ENCODE measurements around the gene MET. TPM values are rescaled to one million over a fixed set of nuclear protein-coding genes. Genes with fewer than 3 reads are reported as not detected.
A peak's percentile ranks its signal among the peaks of the same experiment; 100 is the strongest.

The MET gene
- polyA plus RNA-seq, 2 of the 4 experiments (the other 2 are of a cell fraction), result 72.3 to 165 TPM

DNA sequence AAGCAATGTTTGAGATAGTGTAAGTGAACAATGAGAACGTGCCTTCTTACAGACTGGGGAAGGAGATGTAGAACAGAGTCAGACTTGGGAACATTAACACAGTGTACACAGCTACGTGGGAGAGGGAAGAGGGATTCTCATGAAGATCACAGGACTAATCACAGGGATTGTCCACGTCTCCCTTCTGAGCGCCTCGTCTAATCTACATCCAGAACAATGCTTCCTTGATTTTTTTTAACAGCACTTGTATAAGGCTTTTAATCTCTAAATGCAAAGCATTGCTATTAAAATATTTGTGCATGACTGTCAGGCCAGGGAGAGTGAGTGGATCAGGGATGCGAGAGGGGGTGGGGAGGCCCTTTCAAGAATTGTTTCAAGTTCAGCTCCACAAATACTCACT is 62.7 kb downstream of the MET start (continued):
- no peak for TF ChIP-seq REST (IDR thresholded peaks at IDR 0.05)
- TF ChIP-seq MAZ (IDR thresholded peaks at IDR 0.05; ENCODE audit: borderline replicate concordance, low read depth, low read length), result no peak
- no peak for TF ChIP-seq JUNB (IDR thresholded peaks at IDR 0.05)
- TF ChIP-seq PHF8 (IDR thresholded peaks at IDR 0.05; ENCODE audit: borderline replicate concordance, low read depth), result no peak
- TF ChIP-seq POLR2AphosphoS2 (conservative IDR thresholded peaks at IDR 0.05; ENCODE audit: low read length), result no peak

DNA sequence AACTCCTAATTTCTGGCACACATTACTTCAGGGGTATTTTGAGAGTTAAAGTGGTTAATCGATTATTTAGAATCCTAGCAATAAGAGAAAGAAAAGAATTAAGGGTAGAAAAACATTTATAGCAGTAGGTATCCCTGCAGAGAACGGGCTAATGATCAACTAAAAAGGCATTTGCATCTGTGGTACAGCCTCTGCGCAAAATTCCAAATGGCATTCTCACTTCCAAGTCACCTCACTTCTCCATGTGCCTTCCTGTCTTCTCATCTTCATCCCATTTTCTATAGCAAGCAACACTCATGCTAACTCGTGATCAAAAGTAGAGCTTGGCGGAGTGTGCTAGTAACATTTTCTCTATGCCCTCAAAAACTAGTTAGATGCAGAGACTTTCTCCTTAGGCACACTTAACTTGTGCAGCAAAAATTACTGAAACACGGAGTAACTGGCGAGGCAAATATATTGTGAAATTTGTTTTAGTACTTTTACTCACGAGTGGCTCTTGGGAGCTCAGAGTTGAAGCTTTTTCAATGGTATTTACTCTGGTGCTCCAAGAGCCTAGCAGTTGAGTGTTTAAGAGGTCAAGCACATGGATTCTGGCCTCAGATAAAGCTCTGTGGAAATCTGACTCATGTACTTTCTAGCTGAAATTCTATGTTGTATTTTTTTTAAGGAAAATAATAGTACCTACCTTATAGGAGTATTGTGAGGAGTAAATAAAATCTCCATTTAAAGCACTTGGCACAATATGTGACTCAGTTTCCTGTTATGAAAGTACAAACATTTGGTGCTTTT is 65.1 kb downstream of the MET start:
- 80% methylated on average over 8 of the region's 8 CpGs for WGBS (ENCODE audit: missing lambda C conversion rate)
- no peak for FAIRE-seq

DNA sequence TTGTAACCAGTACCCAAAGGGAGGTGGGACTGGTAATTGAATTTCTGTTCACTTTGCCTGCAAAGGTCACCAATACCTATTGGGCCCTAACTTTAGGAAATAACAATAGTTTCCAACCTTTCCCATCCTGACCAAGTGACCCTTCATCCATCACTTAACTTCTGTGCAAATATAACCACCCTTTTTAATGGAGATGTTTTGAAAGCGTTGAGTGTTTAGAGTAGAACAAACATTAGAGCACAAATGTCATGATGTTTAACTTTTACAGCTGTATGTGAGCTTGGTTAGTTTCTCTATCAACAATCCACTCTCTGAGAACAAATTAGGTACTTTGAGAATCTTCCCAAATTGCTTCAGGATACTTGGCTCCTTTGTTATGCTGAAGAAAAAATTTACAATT is 66.4 kb downstream of the MET start:
- ChIA-PET CTCF (interaction anchor here (1.0 to 1.5 kb wide), 4 partner anchors 11 to 67 kb away, joined by 3 to 4 read pairs (median 4); partner anchors contain the start of gene MET), POLR2A (no interaction called here)
- FAIRE-seq (no peak), DNase-seq (ENCODE audit: low read depth in 1 of 2, low spot score in 1 of 2) (no peak), ATAC-seq (no peak)
- WGBS (ENCODE audit: missing lambda C conversion rate), result 48% methylated on average over 1 of the region's 1 CpG
- no peaks in the 10 kb centered on the region for H3K9me3 ChIP-seq
- no peak overlapping the region for H3K4me3 ChIP-seq
- 0 out of 3 replicates have a peak overlapping the region, but pooled peaks have one; percentile 9 for H3K4me2 ChIP-seq
- no peak for TF ChIP-seq ATOH8 (CRISPR knock-in tag; IDR thresholded peaks at IDR 0.05; ENCODE audit: low read depth)
- H3K27ac ChIP-seq, result no peak overlapping the region
- H3K4me1 ChIP-seq, result peaks cover 51% of the 10 kb centered on the region

More for the DNA sequence above, 65.1 kb downstream of the MET start:
- ChIA-PET CTCF (interaction anchor here (0.6 to 1.5 kb wide), 4 partner anchors 29 to 312 kb away, joined by 3 to 4 read pairs (median 4); partner anchors contain the start of gene MET), POLR2A (no interaction called here)
- H3K27ac ChIP-seq, result 0 out of 6 replicates have a peak overlapping the region, but pooled peaks of 1 of the 2 experiments have one; percentile 23
- TF ChIP-seq KDM1A (IDR thresholded peaks at IDR 0.05; ENCODE audit: low read depth), result no peak
- TF ChIP-seq, protein P1, sequence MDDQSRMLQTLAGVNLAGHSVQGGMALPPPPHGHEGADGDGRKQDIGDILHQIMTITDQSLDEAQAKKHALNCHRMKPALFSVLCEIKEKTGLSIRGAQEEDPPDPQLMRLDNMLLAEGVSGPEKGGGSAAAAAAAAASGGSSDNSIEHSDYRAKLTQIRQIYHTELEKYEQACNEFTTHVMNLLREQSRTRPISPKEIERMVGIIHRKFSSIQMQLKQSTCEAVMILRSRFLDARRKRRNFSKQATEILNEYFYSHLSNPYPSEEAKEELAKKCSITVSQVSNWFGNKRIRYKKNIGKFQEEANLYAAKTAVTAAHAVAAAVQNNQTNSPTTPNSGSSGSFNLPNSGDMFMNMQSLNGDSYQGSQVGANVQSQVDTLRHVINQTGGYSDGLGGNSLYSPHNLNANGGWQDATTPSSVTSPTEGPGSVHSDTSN (IDR thresholded peaks at IDR 0.05), result no peak
- TF ChIP-seq HEYL (CRISPR knock-in tag; IDR thresholded peaks at IDR 0.05), result no peak
- TF ChIP-seq, protein P2, sequence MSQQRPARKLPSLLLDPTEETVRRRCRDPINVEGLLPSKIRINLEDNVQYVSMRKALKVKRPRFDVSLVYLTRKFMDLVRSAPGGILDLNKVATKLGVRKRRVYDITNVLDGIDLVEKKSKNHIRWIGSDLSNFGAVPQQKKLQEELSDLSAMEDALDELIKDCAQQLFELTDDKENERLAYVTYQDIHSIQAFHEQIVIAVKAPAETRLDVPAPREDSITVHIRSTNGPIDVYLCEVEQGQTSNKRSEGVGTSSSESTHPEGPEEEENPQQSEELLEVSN (IDR thresholded peaks at IDR 0.05; ENCODE audit: borderline replicate concordance, low read depth), result no peak
- TF ChIP-seq FOSL2 (IDR thresholded peaks at IDR 0.05), result no peak
- TF ChIP-seq FOSL2 (CRISPR knock-in tag; IDR thresholded peaks at IDR 0.05), result no peak
- H3K4me3 ChIP-seq, result no peak overlapping the region
- no peak for DNase-seq (ENCODE audit: low read depth in 1 of 2, low spot score in 1 of 2)
- H3K9me3 ChIP-seq, result no peaks in the 10 kb centered on the region
- H3K4me1 ChIP-seq, result peaks cover 63% of the 10 kb centered on the region
- H3K4me2 ChIP-seq, result no peak overlapping the region
- ATAC-seq, result no peak

- no peak for FAIRE-seq
- peaks cover 43% of the 10 kb centered on the region for H3K4me1 ChIP-seq
- no peak for DNase-seq (ENCODE audit: low read depth in 1 of 2, low spot score in 1 of 2)
- CTCF ChIA-PET, result interaction anchor here (1.0 to 1.1 kb wide), 2 partner anchors 12 to 16 kb away, joined by 3 to 4 read pairs; no protein-coding TSS in a partner anchor
- TF ChIP-seq FOSB (CRISPR knock-in tag; IDR thresholded peaks at IDR 0.05), result no peak
- TF ChIP-seq, protein P3, sequence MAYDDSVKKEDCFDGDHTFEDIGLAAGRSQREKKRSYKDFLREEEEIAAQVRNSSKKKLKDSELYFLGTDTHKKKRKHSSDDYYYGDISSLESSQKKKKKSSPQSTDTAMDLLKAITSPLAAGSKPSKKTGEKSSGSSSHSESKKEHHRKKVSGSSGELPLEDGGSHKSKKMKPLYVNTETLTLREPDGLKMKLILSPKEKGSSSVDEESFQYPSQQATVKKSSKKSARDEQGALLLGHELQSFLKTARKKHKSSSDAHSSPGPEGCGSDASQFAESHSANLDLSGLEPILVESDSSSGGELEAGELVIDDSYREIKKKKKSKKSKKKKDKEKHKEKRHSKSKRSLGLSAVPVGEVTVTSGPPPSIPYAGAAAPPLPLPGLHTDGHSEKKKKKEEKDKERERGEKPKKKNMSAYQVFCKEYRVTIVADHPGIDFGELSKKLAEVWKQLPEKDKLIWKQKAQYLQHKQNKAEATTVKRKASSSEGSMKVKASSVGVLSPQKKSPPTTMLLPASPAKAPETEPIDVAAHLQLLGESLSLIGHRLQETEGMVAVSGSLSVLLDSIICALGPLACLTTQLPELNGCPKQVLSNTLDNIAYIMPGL (CRISPR knock-in tag; IDR thresholded peaks at IDR 0.05; ENCODE audit: borderline replicate concordance), result no peak
- no peak for TF ChIP-seq MAFK (IDR thresholded peaks at IDR 0.05; ENCODE audit: partially characterized antibody)
- no peak for TF ChIP-seq CEBPB (IDR thresholded peaks at IDR 0.05)
- H3K27ac ChIP-seq, result no peak overlapping the region
- no peaks in the 10 kb centered on the region; the same call in 2 of the 3 replicates for H3K9me3 ChIP-seq
- WGBS (ENCODE audit: missing lambda C conversion rate), result 97% methylated on average over 2 of the region's 2 CpGs
- H3K4me3 ChIP-seq, result no peak overlapping the region
- POLR2A ChIA-PET, result no interaction called here
- ATAC-seq, result no peak
- no peak overlapping the region for H3K4me2 ChIP-seq
Observed at GRCh38 chr7:116739307-116739706, 67.3 kb downstream of the MET start.

Measured in A549 (cell line).